Epidermal melanocyte (primary cell): ENCODE results near the gene PRKCE.
"Not testable (repeated sequence)": the region's sequence is repeated elsewhere in the genome, so short reads cannot be mapped to it uniquely, and the experiment has no call there.

Experiments
- DNase-seq: peaks from one replicate; pipeline ENCODE4 v3.0.0; 2011; ENCODE audit warnings: low spot score; ENCODE audit not compliant: insufficient read length

The PRKCE gene

GRCh38 chr2:45886171-45886663 lies 234.7 kb downstream of the PRKCE start:
- DNase-seq, result no peak

DNA sequence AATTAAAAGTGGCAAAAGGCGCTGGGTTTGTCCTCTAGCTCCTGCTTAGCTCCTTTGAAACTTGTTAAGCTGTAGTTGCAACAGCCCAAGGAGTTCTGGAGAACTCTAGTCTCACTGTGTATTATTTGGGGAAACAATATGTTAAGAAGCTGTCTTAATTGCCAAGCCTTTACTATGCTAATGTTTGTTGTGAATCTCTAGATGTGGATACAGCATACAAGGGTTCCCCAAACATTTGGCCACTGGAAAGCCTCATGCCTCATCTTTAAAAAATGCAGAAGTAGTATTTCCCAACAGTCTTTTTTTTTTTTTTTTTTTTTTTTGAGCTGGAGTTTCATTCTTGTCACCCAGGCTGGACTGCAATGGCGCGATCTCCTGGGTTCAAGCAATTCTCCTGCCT lies 236.7 kb downstream of the PRKCE start:
- DNase-seq, result no peak

- no peak for DNase-seq
Measured at GRCh38 chr2:45888641-45889040, 237.2 kb downstream of the PRKCE start.

DNA sequence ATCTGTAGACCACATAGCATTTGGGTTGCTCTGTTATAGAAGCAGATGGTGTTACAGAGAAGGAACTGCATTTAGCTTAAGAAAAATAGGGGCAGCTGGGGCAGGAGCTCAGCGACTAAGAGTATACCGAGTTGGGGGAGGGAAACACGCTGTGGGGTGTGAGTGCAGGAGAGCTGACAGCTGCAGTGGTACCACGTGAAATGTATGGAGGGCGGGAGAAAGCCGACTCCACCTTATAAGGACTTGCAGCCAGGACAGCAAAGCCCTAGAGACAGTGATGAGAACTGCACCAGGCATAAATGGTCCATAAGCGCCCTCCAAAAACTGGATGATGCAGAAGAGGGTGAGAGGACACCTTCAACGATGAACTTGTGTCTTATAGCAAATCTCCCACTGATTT lies 237.6 kb downstream of the PRKCE start:
- no peak for DNase-seq

- DNase-seq, result no peak
Measured at GRCh38 chr2:45889620-45890370, 238.3 kb downstream of the PRKCE start.

DNA sequence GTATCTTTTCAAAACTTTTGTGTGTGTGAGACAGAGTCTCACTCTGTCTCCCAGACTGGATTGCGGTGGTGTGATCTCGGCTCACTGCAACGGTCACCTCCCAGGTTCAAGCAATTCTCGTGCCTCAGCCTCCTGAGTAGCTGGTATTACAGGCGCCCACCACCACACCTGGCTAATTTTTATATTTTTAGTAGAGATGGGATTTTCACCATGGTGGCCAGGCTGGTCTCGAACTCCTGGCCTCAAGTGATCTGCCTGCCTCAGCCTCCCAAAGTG lies 238.8 kb downstream of the PRKCE start:
- not testable (repeated sequence) for DNase-seq

- DNase-seq, result no peak
Measured at GRCh38 chr2:45890819-45891218, 239.3 kb downstream of the PRKCE start.

DNA sequence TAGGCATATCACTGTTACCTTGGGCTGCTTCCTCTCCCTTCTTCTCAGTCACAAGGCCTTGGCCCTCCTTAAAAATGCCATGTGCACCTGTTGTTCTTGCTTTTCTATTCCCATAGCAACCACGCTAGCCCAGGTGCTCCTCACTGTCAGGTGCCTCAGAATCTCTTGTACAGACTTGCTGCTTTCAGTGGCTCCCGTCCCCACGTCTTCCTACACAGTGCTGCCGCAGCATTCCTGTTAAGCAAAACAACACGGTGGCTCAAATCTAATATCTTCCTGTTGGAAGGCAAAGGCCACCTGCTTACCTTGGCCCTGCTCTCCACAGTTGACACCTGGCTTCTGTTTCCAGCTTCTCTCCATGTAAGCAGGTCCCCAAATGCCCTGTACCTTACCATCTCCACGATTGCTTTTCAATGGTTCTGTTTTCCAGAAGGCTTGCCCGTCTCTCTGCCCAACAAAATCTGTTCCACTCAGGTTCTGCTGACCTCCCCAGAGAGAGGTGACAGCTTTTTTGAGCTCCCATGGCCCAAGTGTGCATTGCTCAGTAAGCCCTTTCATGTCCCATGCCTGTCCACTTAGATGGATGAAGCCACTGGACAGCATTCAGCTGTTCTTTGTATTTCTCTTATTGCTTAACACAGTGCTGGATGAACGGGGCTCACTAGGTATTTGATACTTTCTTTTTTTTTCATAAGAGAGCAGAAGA lies 240.4 kb downstream of the PRKCE start:
- DNase-seq, result no peak

DNA sequence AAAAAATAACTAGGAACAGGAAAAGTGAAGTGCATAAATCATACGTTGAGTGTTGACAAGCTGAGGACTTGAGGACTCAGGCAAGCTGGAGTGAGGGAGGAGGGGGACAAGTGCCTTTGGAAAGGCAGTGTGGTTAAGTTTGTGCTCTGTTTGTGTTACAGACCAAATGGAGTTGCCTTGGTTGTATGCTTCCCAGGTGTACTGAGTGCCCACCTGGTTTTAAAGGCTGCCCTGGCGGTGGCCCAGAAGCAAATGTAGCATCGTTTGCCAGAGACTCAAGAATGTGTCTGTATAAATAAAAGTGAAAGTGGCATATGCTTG lies 240.9 kb downstream of the PRKCE start:
- DNase-seq, result no peak

GRCh38 chr2:45892757-45893156 lies 241.3 kb downstream of the PRKCE start:
- no peak for DNase-seq

DNA sequence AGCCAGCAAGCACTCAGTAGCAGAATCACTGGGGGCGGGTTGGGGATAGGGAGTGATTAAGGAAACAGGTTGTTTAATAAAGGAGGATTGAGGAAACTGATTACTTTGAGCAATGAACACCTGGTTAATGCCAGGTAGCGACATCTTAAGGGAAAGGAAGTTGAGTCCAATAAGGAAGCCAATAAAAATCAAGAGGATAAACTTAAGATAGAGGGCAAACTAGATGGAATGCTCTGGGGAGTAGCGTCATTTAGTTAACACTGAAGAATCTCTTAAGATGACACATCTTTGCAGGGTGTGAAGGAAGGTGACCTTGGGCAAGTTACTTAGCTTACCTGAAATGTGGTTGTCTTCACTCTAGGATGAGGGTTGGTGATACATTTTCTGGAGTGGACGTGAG lies 242.7 kb downstream of the PRKCE start:
- no peak for DNase-seq

GRCh38 chr2:45895241-45895861 lies 243.9 kb downstream of the PRKCE start:
- no peak for DNase-seq

DNA sequence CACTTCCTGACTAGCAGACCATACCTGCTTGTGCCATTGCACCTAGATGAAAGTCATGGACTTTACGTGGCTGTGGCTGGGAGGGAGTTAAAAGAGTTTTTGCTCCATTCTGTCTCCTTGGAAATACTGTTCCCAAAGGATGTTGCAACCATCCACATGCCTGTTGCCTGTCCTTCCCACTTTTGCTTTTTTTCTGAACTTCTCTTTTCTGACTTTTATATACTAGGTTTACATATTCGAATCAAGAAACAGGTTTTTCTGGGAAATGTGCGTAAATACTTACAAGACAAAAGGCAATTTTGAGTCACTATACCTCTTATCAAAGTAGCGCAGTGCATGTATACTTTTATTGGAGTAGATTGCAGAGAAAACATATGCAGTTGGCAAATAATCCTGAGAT lies 244.8 kb downstream of the PRKCE start:
- DNase-seq, result no peak

- DNase-seq, result no peak
Measured at GRCh38 chr2:45897842-45898241, 246.4 kb downstream of the PRKCE start.

DNA sequence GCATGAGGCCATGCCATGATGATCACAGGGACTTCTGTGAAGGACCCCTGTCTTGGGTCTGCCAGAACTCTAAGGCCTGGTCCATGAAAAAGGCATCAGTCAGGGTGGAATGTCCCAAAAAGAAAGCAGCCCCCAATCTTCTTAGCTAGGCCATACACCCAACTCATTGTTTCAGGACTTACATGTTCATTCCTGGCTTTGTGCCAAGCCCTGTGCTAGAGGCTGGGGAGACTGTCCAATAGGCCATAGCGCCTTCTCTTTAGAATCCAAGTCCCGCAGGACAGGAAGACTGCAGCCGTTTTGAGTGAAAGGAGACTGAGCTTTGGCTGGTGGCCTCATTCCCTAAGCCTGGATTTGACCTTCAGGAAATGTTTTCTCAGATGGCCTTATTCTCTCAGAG lies 247.3 kb downstream of the PRKCE start:
- no peak for DNase-seq

GRCh38 chr2:45899926-45900325 lies 248.5 kb downstream of the PRKCE start:
- no peak for DNase-seq

GRCh38 chr2:45901468-45902032 lies 250.1 kb downstream of the PRKCE start:
- no peak for DNase-seq

- no peak for DNase-seq
Measured at GRCh38 chr2:45902380-45902779, 250.9 kb downstream of the PRKCE start.

DNA sequence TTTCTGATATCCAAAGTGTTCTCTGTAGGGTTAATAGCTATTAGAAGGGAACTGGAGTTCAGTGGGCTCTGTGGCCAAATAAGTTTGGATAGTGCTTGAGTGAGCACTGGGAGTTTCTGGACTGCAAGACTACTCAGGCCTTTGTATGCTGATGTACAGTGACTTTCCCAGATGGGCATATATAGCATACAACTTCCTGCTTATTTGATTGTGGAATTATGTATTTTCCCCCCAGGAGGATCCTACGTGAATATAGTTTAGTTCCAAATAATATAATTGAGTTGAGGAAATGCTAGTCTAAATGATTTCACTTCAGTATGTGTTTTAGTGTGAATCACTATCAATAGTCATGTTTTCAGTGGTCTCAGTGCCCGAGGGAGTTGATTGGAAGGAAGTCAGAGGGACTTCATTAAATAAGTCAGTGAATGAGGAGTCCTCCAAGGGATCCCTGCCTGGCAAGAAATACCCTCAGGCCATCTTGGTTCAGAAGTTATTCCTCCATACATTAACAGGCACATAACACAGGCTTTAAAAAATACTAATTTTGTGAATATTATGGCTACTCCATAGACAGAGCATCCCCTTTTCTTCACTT lies 251.4 kb downstream of the PRKCE start:
- DNase-seq, result no peak

- no peak for DNase-seq
Measured at GRCh38 chr2:45904267-45904945, 252.9 kb downstream of the PRKCE start.

- no peak for DNase-seq
Measured at GRCh38 chr2:45904946-45905631, 253.6 kb downstream of the PRKCE start.
